WERI-Rb-1 (cell line): ENCODE measurements around the gene C13orf46.

Experiments
- DNase-seq: peaks from one replicate; pipeline ENCODE4 v3.0.0-alpha.2; 2020
- H3K27ac ChIP-seq: fragments of 250-450 bp; sonication (Bioruptor Pico); 2 replicates; pipeline ENCODE4 v1.5.1; 2020; ENCODE audit warnings: mild to moderate bottlenecking, moderate library complexity
- H3K27me3 ChIP-seq: fragments of 250-450 bp; sonication (Bioruptor Pico); 2 replicates; pipeline ENCODE4 v1.5.1; 2021; ENCODE audit warnings: mild to moderate bottlenecking, low read depth, moderate library complexity; ENCODE audit not compliant: insufficient read depth, severe bottlenecking
- H3K36me3 ChIP-seq: fragments of 250-450 bp; sonication (Bioruptor Pico); 2 replicates; pipeline ENCODE4 v1.5.1; 2020; ENCODE audit warnings: mild to moderate bottlenecking, moderate library complexity
- H3K4me3 ChIP-seq: 2 replicates; pipeline ENCODE4 v1.5.1; 2011; ENCODE audit warnings: low read depth, mild to moderate bottlenecking, control low read depth, low read length
- H3K9me3 ChIP-seq: fragments of 250-450 bp; sonication (Bioruptor Pico); 2 replicates; pipeline ENCODE4 v1.5.1; 2021; ENCODE audit warnings: mild to moderate bottlenecking, moderate library complexity; ENCODE audit not compliant: severe bottlenecking
- CTCF ChIP-seq: IDR thresholded peaks from 2 replicates; pipeline ENCODE4 v1.5.1; 2011; ENCODE audit warnings: low read depth, mild to moderate bottlenecking, control low read depth, inconsistent platforms, low read length

Gene C13orf46

GRCh38 chr13:113923376-113924063, 50.4 kb downstream of the C13orf46 start:
- H3K36me3 ChIP-seq = no peaks in the 10 kb centered on the region
- no peak overlapping the region for H3K27ac ChIP-seq
- no peaks in the 10 kb centered on the region for H3K27me3 ChIP-seq
- TF ChIP-seq CTCF = no peak
- H3K4me3 ChIP-seq = no peak overlapping the region
- H3K9me3 ChIP-seq = peaks cover 8% of the 10 kb centered on the region
- DNase-seq = peak; percentile 6

DNA sequence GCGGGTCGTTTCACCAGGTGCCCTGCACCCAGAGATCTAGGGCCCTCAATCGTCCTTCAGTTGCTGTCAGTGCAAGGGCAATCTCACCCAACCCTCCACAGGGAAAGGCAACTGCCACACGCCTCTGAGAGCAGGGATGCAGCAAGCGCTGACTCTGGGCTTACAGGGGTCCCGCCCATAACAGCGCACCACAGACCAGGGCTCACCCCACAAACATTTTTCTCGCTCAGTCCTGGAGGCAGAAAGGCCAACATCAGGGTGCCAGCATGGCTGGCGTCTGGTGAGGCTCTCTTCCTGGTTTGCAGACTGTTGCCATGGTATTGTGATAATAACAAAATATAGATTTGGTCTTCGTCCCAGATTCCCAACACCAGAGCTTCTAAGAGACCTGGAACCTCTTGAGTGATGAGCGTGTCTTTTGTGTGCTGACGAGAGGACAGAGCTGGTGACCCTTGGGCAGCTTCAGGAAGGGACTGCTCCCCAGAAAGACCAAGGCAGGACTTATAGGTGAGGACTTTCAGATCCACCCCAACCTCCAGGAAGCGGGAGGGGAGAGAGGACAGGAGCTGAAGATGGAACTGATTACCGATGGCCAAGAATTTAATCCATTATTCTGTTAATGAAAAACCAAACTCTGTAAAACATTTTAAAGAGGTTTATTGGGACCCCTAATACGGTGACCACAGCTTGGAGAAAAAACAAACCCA, 51.3 kb downstream of the C13orf46 start:
- no peak for TF ChIP-seq CTCF
- peak; percentile 4 for DNase-seq

GRCh38 chr13:113921763-113922162, 52.1 kb downstream of the C13orf46 start:
- Histone ChIP-seq H3K4me3 (no peak overlapping the region), H3K36me3 (no peaks in the 10 kb centered on the region), H3K27ac (no peak overlapping the region), H3K9me3 (peaks cover 8% of the 10 kb centered on the region), H3K27me3 (no peaks in the 10 kb centered on the region)
- DNase-seq = no peak
- no peak for TF ChIP-seq CTCF

More for the DNA sequence above, 51.3 kb downstream of the C13orf46 start:
- Histone ChIP-seq H3K9me3 (peaks cover 8% of the 10 kb centered on the region), H3K27me3 (no peaks in the 10 kb centered on the region), H3K4me3 (no peak overlapping the region), H3K27ac (no peak overlapping the region), H3K36me3 (no peaks in the 10 kb centered on the region)

- Histone ChIP-seq H3K9me3 (peaks cover 8% of the 10 kb centered on the region), H3K36me3 (no peaks in the 10 kb centered on the region), H3K27me3 (no peaks in the 10 kb centered on the region), H3K27ac (no peak overlapping the region), H3K4me3 (no peak overlapping the region)
- no peak for TF ChIP-seq CTCF
- peak; percentile 7 for DNase-seq
These were observed 53.1 kb downstream of the C13orf46 start for GRCh38 chr13:113920606-113921286.

DNA sequence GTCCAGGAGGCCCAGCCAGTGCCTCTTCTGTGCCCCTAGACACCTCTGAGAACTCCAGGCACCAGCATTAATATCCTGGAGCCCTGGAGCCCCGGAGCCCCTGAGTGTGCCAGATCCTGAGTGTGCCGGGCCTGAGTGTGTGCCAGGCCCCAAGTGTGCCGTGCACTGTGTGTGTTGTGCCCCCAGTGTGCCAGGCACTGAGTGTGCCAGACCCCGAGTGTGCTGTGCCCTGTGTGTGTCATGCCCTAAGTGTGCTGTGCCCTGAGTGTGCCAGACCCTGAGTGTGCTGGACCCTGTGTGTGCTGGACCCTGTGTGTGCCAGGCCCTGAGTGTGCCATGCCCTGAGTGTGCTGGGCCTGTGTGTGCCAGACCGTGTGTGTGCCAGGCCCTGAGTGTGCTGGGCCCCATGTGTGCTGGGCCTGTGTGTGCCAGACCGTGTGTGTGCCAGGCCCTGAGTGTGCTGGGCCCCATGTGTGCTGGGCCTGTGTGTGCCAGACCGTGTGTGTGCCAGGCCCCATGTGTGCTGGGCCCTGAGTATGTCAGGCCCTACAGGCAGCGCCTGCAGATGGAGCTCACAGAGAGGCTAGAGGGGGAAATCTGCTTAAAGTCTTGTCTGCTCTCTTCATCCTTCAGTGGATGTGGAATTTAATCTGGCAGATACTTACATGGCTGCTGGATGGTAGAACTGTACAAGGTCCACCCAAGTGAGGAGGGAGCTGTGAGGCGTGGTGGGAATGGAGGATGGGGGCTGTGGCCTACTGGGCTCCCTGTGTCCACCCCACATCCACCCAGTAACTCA, 53.9 kb downstream of the C13orf46 start:
- H3K27ac ChIP-seq = no peak overlapping the region
- DNase-seq = peak; percentile 80
- peak; percentile 71 for TF ChIP-seq CTCF

More for the DNA sequence above, 53.9 kb downstream of the C13orf46 start:
- no peak overlapping the region for H3K4me3 ChIP-seq
- no peaks in the 10 kb centered on the region for H3K36me3 ChIP-seq
- peaks cover 8% of the 10 kb centered on the region for H3K9me3 ChIP-seq
- no peaks in the 10 kb centered on the region for H3K27me3 ChIP-seq
